ENCODE measurements around the gene AMBRA1. TPM values are rescaled to one million over a fixed set of nuclear protein-coding genes. Genes with fewer than 3 reads are reported as not detected.

Gene AMBRA1
- total RNA-seq, 1 donor from 2014 or later = 11.3 TPM

DNA sequence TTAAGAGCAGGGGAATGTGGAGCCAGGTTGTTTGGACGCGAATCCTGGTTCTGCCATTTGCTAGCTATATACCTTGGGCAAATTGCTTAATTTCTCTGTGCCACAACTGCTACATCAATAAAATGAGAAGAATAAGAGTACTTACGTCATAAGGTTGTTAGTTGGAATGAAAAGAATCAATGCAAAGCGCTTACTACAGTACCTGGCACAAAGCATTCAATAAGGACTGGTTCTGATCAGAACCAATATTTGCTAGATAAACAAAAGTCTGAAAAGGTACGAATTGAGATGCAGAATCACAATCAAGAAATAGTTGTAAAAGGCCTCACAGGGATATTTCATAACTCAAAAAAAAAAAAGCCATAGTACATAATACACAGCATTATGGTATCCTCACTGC lies 11.2 kb downstream of the AMBRA1 start:
- TF ChIP-seq, protein P1, sequence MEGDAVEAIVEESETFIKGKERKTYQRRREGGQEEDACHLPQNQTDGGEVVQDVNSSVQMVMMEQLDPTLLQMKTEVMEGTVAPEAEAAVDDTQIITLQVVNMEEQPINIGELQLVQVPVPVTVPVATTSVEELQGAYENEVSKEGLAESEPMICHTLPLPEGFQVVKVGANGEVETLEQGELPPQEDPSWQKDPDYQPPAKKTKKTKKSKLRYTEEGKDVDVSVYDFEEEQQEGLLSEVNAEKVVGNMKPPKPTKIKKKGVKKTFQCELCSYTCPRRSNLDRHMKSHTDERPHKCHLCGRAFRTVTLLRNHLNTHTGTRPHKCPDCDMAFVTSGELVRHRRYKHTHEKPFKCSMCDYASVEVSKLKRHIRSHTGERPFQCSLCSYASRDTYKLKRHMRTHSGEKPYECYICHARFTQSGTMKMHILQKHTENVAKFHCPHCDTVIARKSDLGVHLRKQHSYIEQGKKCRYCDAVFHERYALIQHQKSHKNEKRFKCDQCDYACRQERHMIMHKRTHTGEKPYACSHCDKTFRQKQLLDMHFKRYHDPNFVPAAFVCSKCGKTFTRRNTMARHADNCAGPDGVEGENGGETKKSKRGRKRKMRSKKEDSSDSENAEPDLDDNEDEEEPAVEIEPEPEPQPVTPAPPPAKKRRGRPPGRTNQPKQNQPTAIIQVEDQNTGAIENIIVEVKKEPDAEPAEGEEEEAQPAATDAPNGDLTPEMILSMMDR (IDR thresholded peaks at IDR 0.05; ENCODE audit: insufficient read depth, low read length, severe bottlenecking) = no peak

DNA sequence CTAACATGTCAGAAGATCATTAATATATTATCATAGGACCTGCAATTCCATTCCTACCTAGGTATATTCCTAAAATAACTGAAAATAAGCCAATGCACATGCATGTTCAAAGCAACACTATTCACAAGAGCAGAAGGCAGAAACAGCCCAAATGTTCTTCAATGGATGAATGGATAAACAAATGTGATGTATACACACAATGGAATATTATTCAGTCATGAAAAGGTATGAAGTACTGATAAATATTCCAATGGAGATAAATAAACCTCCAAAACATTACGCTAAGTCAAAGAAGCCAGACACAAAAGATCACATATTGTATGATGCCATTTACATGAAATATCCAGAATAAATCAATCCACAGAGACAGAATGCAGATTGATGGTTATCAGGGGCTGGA lies 16.8 kb downstream of the AMBRA1 start:
- no peak for FAIRE-seq
- H3K27me3 ChIP-seq (ENCODE audit: control insufficient read depth, insufficient read depth, low read length) = no peaks in the 10 kb centered on the region
- TF ChIP-seq, protein P1 (IDR thresholded peaks at IDR 0.05; ENCODE audit: insufficient read depth, low read length, severe bottlenecking) = no peak
- no peak overlapping the region for H3K4me3 ChIP-seq (ENCODE audit: low read depth, low read length)
- no peaks in the 10 kb centered on the region for H3K36me3 ChIP-seq (ENCODE audit: control insufficient read depth, insufficient read depth, low read length)
- DNase-seq (ENCODE audit: low read depth) = no peak

More for the DNA sequence above, 11.2 kb downstream of the AMBRA1 start:
- no peaks in the 10 kb centered on the region for H3K27me3 ChIP-seq (ENCODE audit: control insufficient read depth, insufficient read depth, low read length)
- no peaks in the 10 kb centered on the region for H3K36me3 ChIP-seq (ENCODE audit: control insufficient read depth, insufficient read depth, low read length)
- no peak overlapping the region for H3K4me3 ChIP-seq (ENCODE audit: low read depth, low read length)
- no peak for DNase-seq (ENCODE audit: low read depth)
- no peak for FAIRE-seq

DNA sequence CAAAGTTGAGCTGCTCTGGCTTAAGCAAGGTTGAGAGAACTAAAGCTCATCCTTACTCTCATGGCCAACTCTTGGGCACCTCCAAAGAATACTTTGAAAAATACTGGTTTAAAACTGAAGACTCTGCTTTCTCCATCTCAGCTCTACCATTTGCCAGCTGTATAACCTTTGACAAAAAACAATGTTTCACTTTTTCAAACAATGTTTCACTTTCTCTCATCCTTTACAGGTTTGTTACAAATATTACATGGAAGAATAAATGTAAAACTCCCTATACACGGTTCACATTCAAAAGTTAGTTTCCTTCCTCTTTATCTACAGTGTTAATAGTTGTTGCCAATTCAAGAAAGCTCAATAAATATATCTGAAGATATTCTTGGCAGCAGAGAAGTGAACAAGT lies 19.2 kb downstream of the AMBRA1 start:
- no peak for DNase-seq (ENCODE audit: low read depth)
- Histone ChIP-seq H3K4me3 (ENCODE audit: low read depth, low read length) (no peak overlapping the region), H3K36me3 (ENCODE audit: control insufficient read depth, insufficient read depth, low read length) (no peaks in the 10 kb centered on the region), H3K27me3 (ENCODE audit: control insufficient read depth, insufficient read depth, low read length) (no peaks in the 10 kb centered on the region)
- FAIRE-seq = no peak
- TF ChIP-seq, protein P1 (IDR thresholded peaks at IDR 0.05; ENCODE audit: insufficient read depth, low read length, severe bottlenecking) = no peak

DNA sequence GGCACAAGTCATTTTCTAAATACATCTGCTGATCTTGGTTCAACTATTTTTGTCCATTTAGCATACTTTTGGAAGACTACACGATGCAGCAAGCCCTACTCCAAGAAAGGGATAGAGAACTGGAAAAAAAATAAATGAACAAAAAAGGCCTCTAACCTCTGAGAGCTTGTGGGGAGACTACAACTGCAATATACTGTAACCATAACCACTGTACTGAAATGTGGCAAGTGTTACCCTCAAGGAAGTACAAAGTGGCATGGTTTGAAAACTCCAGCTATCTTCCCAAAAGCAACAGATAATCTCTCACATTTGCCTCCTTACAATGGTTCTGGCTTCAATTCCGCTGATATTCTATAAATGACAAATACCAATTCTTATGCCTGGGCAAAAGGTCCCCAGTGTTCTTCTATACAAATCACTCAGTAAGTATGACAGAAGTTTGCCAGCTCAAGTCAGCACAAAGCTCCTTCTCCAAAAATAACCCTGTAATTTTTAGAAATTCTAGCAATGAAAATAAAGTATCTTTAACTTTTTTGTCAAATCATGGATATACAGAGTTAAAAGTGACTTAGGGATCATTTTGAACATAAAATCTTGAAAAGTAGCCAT lies 22.9 kb downstream of the AMBRA1 start:
- TF ChIP-seq, protein P1 (IDR thresholded peaks at IDR 0.05; ENCODE audit: insufficient read depth, low read length, severe bottlenecking) = no peak
- FAIRE-seq (no peak), DNase-seq (ENCODE audit: low read depth) (no peak)
- Histone ChIP-seq H3K4me3 (ENCODE audit: low read depth, low read length) (no peak overlapping the region), H3K27me3 (ENCODE audit: control insufficient read depth, insufficient read depth, low read length) (no peaks in the 10 kb centered on the region), H3K36me3 (ENCODE audit: control insufficient read depth, insufficient read depth, low read length) (no peaks in the 10 kb centered on the region)

GRCh38 chr11:46565232-46565840 lies 28.5 kb downstream of the AMBRA1 start:
- H3K36me3 ChIP-seq (ENCODE audit: control insufficient read depth, insufficient read depth, low read length) = no peaks in the 10 kb centered on the region
- TF ChIP-seq, protein P1 (IDR thresholded peaks at IDR 0.05; ENCODE audit: insufficient read depth, low read length, severe bottlenecking) = no peak
- DNase-seq (ENCODE audit: low read depth) (no peak), FAIRE-seq (no peak)
- no peaks in the 10 kb centered on the region for H3K27me3 ChIP-seq (ENCODE audit: control insufficient read depth, insufficient read depth, low read length)
- no peak overlapping the region for H3K4me3 ChIP-seq (ENCODE audit: low read depth, low read length)

DNA sequence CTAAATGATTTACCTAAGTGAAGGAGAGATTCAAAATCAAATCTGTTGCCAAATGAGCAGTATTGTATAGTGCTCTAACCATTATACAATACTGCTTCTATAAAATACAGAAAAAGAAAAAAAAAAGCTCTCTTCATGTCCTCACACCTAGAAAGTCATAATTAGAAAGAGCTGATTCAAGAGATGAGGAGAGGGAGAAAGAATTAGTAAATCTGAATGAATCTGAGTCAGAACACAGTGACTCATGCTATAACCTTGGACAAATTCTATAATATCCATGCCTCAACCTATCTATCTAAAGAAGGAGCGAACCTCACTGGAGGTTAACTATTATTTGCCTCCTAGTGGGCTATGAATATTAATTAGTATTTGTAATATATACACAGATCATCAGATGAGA lies 29.4 kb downstream of the AMBRA1 start:
- Histone ChIP-seq H3K27me3 (ENCODE audit: control insufficient read depth, insufficient read depth, low read length) (no peaks in the 10 kb centered on the region), H3K4me3 (ENCODE audit: low read depth, low read length) (no peak overlapping the region), H3K36me3 (ENCODE audit: control insufficient read depth, insufficient read depth, low read length) (no peaks in the 10 kb centered on the region)
- DNase-seq (ENCODE audit: low read depth) (peak; percentile 89), FAIRE-seq (no peak)
- TF ChIP-seq, protein P1 (IDR thresholded peaks at IDR 0.05; ENCODE audit: insufficient read depth, low read length, severe bottlenecking) = no peak
